HepG2 (cell line): ENCODE results near the gene NFATC2. TPM values are rescaled to one million over a fixed set of nuclear protein-coding genes. Genes with fewer than 3 reads are reported as not detected.

Experiments
- ATF3 ChIP-seq: sonication (generic); formaldehyde crosslinking; IDR thresholded peaks from 2 replicates; pipeline ENCODE4 v1.4.0; 2020; ENCODE audit warnings: missing genetic modification reagents
- CC2D1A ChIP-seq: sonication (generic); formaldehyde crosslinking; IDR thresholded peaks from 2 replicates; pipeline ENCODE4 v1.8.1; 2023; ENCODE audit warnings: mild to moderate bottlenecking, missing genetic modification reagents
- HNF1B ChIP-seq: sonication (generic); formaldehyde crosslinking; IDR thresholded peaks from 2 replicates; pipeline ENCODE4 v1.5.1; 2020; ENCODE audit warnings: mild to moderate bottlenecking, moderate library complexity, missing genetic modification reagents
- HNRNPH1 ChIP-seq: fragments of 200-400 bp; formaldehyde crosslinking; optimal IDR thresholded peaks from 2 replicates; pipeline ENCODE3; 2017; ENCODE audit warnings: mild to moderate bottlenecking, low read depth, low read length
- HOXA3 ChIP-seq: sonication (generic); formaldehyde crosslinking; IDR thresholded peaks from 2 replicates; pipeline ENCODE4 v1.5.0; 2020; ENCODE audit warnings: missing genetic modification reagents
- MAX ChIP-seq: IDR thresholded peaks from 2 replicates; pipeline ENCODE4 v1.6.1; 2012; ENCODE audit warnings: inconsistent platforms
- MED13 ChIP-seq: sonication (generic); formaldehyde crosslinking; IDR thresholded peaks from 2 replicates; pipeline ENCODE4 v1.5.0; 2020; ENCODE audit warnings: missing genetic modification reagents
- MLX ChIP-seq: IDR thresholded peaks from 2 replicates; pipeline ENCODE4 v1.6.1; 2016
- NPAS2 ChIP-seq: sonication (generic); formaldehyde crosslinking; IDR thresholded peaks from 2 replicates; pipeline ENCODE4 v1.8.0; 2022; ENCODE audit warnings: mild to moderate bottlenecking, missing genetic modification reagents, borderline replicate concordance
- RBM39 ChIP-seq: fragments of 200-400 bp; formaldehyde crosslinking; IDR thresholded peaks from one replicate; pipeline ENCODE4 v1.6.1; 2018; ENCODE audit warnings: antibody characterized with exemption, mild to moderate bottlenecking, low read depth, low read length; ENCODE audit not compliant: poor library complexity, severe bottlenecking
- REL ChIP-seq: sonication (generic); formaldehyde crosslinking; conservative IDR thresholded peaks from 2 replicates; pipeline ENCODE4 v1.8.0; 2022; ENCODE audit warnings: mild to moderate bottlenecking, missing genetic modification reagents, moderate library complexity
- TAF15 ChIP-seq: fragments of 200-400 bp; formaldehyde crosslinking; IDR thresholded peaks from one replicate; pipeline ENCODE4 v1.6.1; 2018; ENCODE audit warnings: mild to moderate bottlenecking, low read depth, low read length; ENCODE audit not compliant: poor library complexity, severe bottlenecking
- TEAD3 ChIP-seq: optimal IDR thresholded peaks from 2 replicates; pipeline ENCODE3; 2016; ENCODE audit warnings: borderline replicate concordance
- TMF1 ChIP-seq: sonication (generic); formaldehyde crosslinking; IDR thresholded peaks from 2 replicates; pipeline ENCODE4 v1.8.1; 2022; ENCODE audit warnings: low read depth, missing genetic modification reagents
- ZBTB10 ChIP-seq: sonication (generic); formaldehyde crosslinking; IDR thresholded peaks from 2 replicates; pipeline ENCODE4 v1.4.0; 2020; ENCODE audit warnings: missing genetic modification reagents, borderline replicate concordance
- ZNF17 ChIP-seq: sonication (generic); formaldehyde crosslinking; IDR thresholded peaks from 2 replicates; pipeline ENCODE4 v1.5.0; 2020; ENCODE audit warnings: mild to moderate bottlenecking, missing genetic modification reagents
- ZNF20 ChIP-seq: sonication (generic); formaldehyde crosslinking; IDR thresholded peaks from 2 replicates; pipeline ENCODE4 v1.4.0; 2020; ENCODE audit warnings: mild to moderate bottlenecking, moderate library complexity, missing genetic modification reagents
- ZNF337 ChIP-seq: sonication (generic); formaldehyde crosslinking; IDR thresholded peaks from 2 replicates; pipeline ENCODE4 v1.5.1; 2020; ENCODE audit warnings: missing genetic modification reagents, low read depth, mild to moderate bottlenecking, borderline replicate concordance
- ZNF704 ChIP-seq: sonication (generic); formaldehyde crosslinking; IDR thresholded peaks from 2 replicates; pipeline ENCODE4 v1.8.1; 2023; ENCODE audit warnings: mild to moderate bottlenecking, inconsistent platforms, moderate library complexity, missing genetic modification reagents, borderline replicate concordance
- ZNF773 ChIP-seq: sonication (generic); formaldehyde crosslinking; IDR thresholded peaks from 2 replicates; pipeline ENCODE4 v1.4.0; 2020; ENCODE audit warnings: missing genetic modification reagents, borderline replicate concordance
- polyA plus RNA-seq, 8 experiments: library from polyadenylated mRNA; depleted of rRNA in 3 of 8; stranded (reverse) in 7 of 8; unstranded in 1 of 8; fragments of >200 nt; fragmentation: Illumina TruSeq in 4 of 8; extraction: Trizol in 4 of 8; gene quantifications; 2 replicates each; pipeline versions ENCODE4 v1.2.1 to v1.2.3, GENCODE V29; 2011 to 2016; ENCODE audit warnings: low read depth in 4 of 8, missing spikeins in 1 of 8, mixed read lengths in 1 of 8; ENCODE audit not compliant: insufficient read depth in 1 of 8
- total RNA-seq, 5 experiments: library from RNA; depleted of rRNA; stranded (reverse); fragments of >200 nt; fragmentation: Illumina TruSeq; extraction: Trizol; gene quantifications; 2 replicates each; pipeline ENCODE4 v1.2.3, GENCODE V29; 2016; ENCODE audit warnings: low read depth in 1 of 5

The NFATC2 gene
- total and polyA plus RNA-seq, 2 of the 13 experiments (the other 11 are each of a cell fraction or from before 2014, with no cell fraction given) = 1.9 to 3.3 TPM

- TF ChIP-seq HNF1B (CRISPR knock-in tag) (0 out of 2 replicates have a peak, but pooled peaks have one; percentile 47), ZNF337 (CRISPR knock-in tag) (no peak), ZNF773 (CRISPR knock-in tag) (no peak), CC2D1A (CRISPR knock-in tag) (no peak), RBM39 (peak; percentile 90), ZBTB10 (CRISPR knock-in tag) (peak; percentile 72; the same call in 1 of the 2 replicates), MLX (no peak), NPAS2 (no peak), ZNF20 (no peak), REL (CRISPR knock-in tag) (no peak), MED13 (CRISPR knock-in tag) (peak; percentile 71; the same call in 1 of the 2 replicates), MAX (peak; percentile 50; the same call in 1 of the 2 replicates), ATF3 (CRISPR knock-in tag) (no peak), ZNF17 (no peak), ZNF704 (CRISPR knock-in tag) (no peak), TAF15 (no peak), TMF1 (CRISPR knock-in tag) (no peak), HOXA3 (CRISPR knock-in tag) (no peak; the same call in 1 of the 2 replicates), HNRNPH1 (no peak), TEAD3 (CRISPR knock-in tag) (no peak)
These were observed 20.0 kb upstream of the NFATC2 start (continued) for GRCh38 chr20:51562332-51563173.
